ENCODE results near the gene SUDS3.
A peak's percentile ranks its signal among the peaks of the same experiment; 100 is the strongest.

The SUDS3 gene

GRCh38 chr12:118376089-118377020 lies at the start of gene SUDS3:
Gene SUDS3 (plus strand): TSS chr12:118376555. CDS start chr12:118376692, 137 bp downstream.
- no peak for DNase-seq (ENCODE audit: low read depth, low spot score)
- POLR2A ChIA-PET = interaction anchor here (0.7 to 1.5 kb wide), 4 partner anchors 69 to 240 kb away, joined by 3 to 7 read pairs (median 4); partner anchors contain the start of gene PEBP1
- TF ChIP-seq CTCF (IDR thresholded peaks at IDR 0.05; ENCODE audit: insufficient read depth, low read length, missing control alignments) = peak; percentile 93
- H3K4me3 ChIP-seq (ENCODE audit: low read depth, low read length) = peak within 1 kb of the TSS; percentile 87
- CTCF ChIA-PET = interaction anchor here (0.6 to 10.7 kb wide), 71 partner anchors 9 to 1404 kb away, joined by 3 to 589 read pairs (median 6); partner anchors contain the start of gene PEBP1

- TF ChIP-seq CTCF (IDR thresholded peaks at IDR 0.05; ENCODE audit: insufficient read depth, low read length, missing control alignments) = no peak
- H3K4me3 ChIP-seq (ENCODE audit: low read depth, low read length) = no peak overlapping the region
- CTCF ChIA-PET = interaction anchor here (1.5 kb wide), 1 partner anchor 49 kb away, joined by 4 read pairs; the partner anchor contains the start of gene SUDS3
- no peak for DNase-seq (ENCODE audit: low read depth, low spot score)
- POLR2A ChIA-PET = interaction anchor here (0.6 kb wide), 1 partner anchor 19 kb away, joined by 6 read pairs; no protein-coding TSS in a partner anchor
These were observed 49.4 kb upstream of the SUDS3 start for GRCh38 chr12:118326991-118327390.

- DNase-seq (ENCODE audit: low read depth, low spot score) = no peak
- CTCF ChIA-PET = interaction anchor here (1.5 kb wide), 1 partner anchor 49 kb away, joined by 4 read pairs; the partner anchor contains the start of gene SUDS3
- POLR2A ChIA-PET = interaction anchor here (0.6 kb wide), 1 partner anchor 20 kb away, joined by 6 read pairs; no protein-coding TSS in a partner anchor
- TF ChIP-seq CTCF (IDR thresholded peaks at IDR 0.05; ENCODE audit: insufficient read depth, low read length, missing control alignments) = no peak
- H3K4me3 ChIP-seq (ENCODE audit: low read depth, low read length) = no peak overlapping the region
These were observed 49.0 kb upstream of the SUDS3 start for GRCh38 chr12:118327391-118327790.

GRCh38 chr12:118328486-118329330 lies 47.6 kb upstream of the SUDS3 start:
- TF ChIP-seq CTCF (IDR thresholded peaks at IDR 0.05; ENCODE audit: insufficient read depth, low read length, missing control alignments) = no peak
- ChIA-PET CTCF (interaction anchor here (1.5 kb wide), 1 partner anchor 47 kb away, joined by 4 read pairs; the partner anchor contains the start of gene SUDS3), POLR2A (no interaction called here)
- no peak overlapping the region for H3K4me3 ChIP-seq (ENCODE audit: low read depth, low read length)
- DNase-seq (ENCODE audit: low read depth, low spot score) = no peak

- no peak overlapping the region for H3K4me3 ChIP-seq (ENCODE audit: low read depth, low read length)
- peak; percentile 40 for DNase-seq (ENCODE audit: low read depth, low spot score)
- no peak for TF ChIP-seq CTCF (IDR thresholded peaks at IDR 0.05; ENCODE audit: insufficient read depth, low read length, missing control alignments)
- POLR2A ChIA-PET = interaction anchor here (0.5 kb wide), 1 partner anchor 1256 kb away, joined by 4 read pairs; no protein-coding TSS in a partner anchor
- CTCF ChIA-PET = no interaction called here
These were observed 45.8 kb upstream of the SUDS3 start for GRCh38 chr12:118330421-118331018.

Measured in AG04449 (cell line).